Stimulated activated CD4-positive, alpha-beta T cell treated with anti-CD3 and anti-CD28 coated beads, Interleukin-4, amount 100 ng/mL, for 1 hour (primary cell): ENCODE data around the gene MANSC1.

Source experiments
- DNase-seq: peaks from one replicate; pipeline ENCODE4 v3.0.0-alpha.2; 2020

MANSC1 gene

GRCh38 chr12:12349711-12350665 is at the start of gene MANSC1:
Gene MANSC1 (minus strand): TSS chr12:12350242. CDS start chr12:12343314, 6,928 bp downstream.
- peak; percentile 53 for DNase-seq

GRCh38 chr12:12399161-12399560 is 49.1 kb upstream of the MANSC1 start:
- DNase-seq = no peak

GRCh38 chr12:12398026-12398859 is 48.2 kb upstream of the MANSC1 start:
- no peak for DNase-seq

GRCh38 chr12:12397184-12397583 is 47.1 kb upstream of the MANSC1 start:
- DNase-seq = no peak

GRCh38 chr12:12396694-12397093 is 46.7 kb upstream of the MANSC1 start:
- no peak for DNase-seq

GRCh38 chr12:12393171-12393570 is 43.1 kb upstream of the MANSC1 start:
- no peak for DNase-seq

- DNase-seq = no peak
Measured at GRCh38 chr12:12392413-12392812, 42.4 kb upstream of the MANSC1 start.

GRCh38 chr12:12387501-12387900 is 37.5 kb upstream of the MANSC1 start:
- no peak for DNase-seq

GRCh38 chr12:12384571-12385340 is 34.7 kb upstream of the MANSC1 start:
- DNase-seq = no peak

- no peak for DNase-seq
Measured at GRCh38 chr12:12381982-12382381, 31.9 kb upstream of the MANSC1 start.

GRCh38 chr12:12380949-12381593 is 31.0 kb upstream of the MANSC1 start:
- DNase-seq = no peak

- no peak for DNase-seq
Measured at GRCh38 chr12:12379831-12380730, 30.0 kb upstream of the MANSC1 start.

GRCh38 chr12:12378616-12379015 is 28.6 kb upstream of the MANSC1 start:
- DNase-seq = no peak

GRCh38 chr12:12376646-12377448 is 26.8 kb upstream of the MANSC1 start:
- no peak for DNase-seq

GRCh38 chr12:12372946-12373722 is 23.1 kb upstream of the MANSC1 start:
- no peak for DNase-seq

GRCh38 chr12:12367482-12367998 is 17.5 kb upstream of the MANSC1 start:
- no peak for DNase-seq

GRCh38 chr12:12366701-12367481 is 16.8 kb upstream of the MANSC1 start:
- DNase-seq = no peak

GRCh38 chr12:12365931-12366431 is 15.9 kb upstream of the MANSC1 start:
- no peak for DNase-seq
